DOHH2 (cell line): ENCODE data around the gene C12orf76.

ENCODE experiments used
- EZH2phosphoT487 ChIP-seq: fragments of 200-600 bp; sonication (generic); IDR thresholded peaks from 2 replicates; pipeline ENCODE4 v1.6.1; 2017; ENCODE audit warnings: borderline replicate concordance, mild to moderate bottlenecking, antibody characterized with exemption, low read length, moderate library complexity, mixed read lengths
- TF ChIP-seq, protein P1 (sequence below): fragments of 200-600 bp; sonication (generic); IDR thresholded peaks from one replicate; pipeline ENCODE4 v1.5.1; 2014; ENCODE audit warnings: antibody characterized with exemption, mild to moderate bottlenecking, low read depth, low read length; ENCODE audit not compliant: poor library complexity, severe bottlenecking

- TF ChIP-seq EZH2phosphoT487: no peak
- TF ChIP-seq, protein P1, sequence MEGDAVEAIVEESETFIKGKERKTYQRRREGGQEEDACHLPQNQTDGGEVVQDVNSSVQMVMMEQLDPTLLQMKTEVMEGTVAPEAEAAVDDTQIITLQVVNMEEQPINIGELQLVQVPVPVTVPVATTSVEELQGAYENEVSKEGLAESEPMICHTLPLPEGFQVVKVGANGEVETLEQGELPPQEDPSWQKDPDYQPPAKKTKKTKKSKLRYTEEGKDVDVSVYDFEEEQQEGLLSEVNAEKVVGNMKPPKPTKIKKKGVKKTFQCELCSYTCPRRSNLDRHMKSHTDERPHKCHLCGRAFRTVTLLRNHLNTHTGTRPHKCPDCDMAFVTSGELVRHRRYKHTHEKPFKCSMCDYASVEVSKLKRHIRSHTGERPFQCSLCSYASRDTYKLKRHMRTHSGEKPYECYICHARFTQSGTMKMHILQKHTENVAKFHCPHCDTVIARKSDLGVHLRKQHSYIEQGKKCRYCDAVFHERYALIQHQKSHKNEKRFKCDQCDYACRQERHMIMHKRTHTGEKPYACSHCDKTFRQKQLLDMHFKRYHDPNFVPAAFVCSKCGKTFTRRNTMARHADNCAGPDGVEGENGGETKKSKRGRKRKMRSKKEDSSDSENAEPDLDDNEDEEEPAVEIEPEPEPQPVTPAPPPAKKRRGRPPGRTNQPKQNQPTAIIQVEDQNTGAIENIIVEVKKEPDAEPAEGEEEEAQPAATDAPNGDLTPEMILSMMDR: no peak
These were observed 20.0 kb downstream of the C12orf76 start for GRCh38 chr12:110028323-110028722.
